Activated T-helper 17 cell treated with anti-CD3 and anti-CD28 coated beads, Interleukin-2, amount 50 U/mL, for 72 hours (primary cell): ENCODE measurements around the gene LARP4B. TPM values are rescaled to one million over a fixed set of nuclear protein-coding genes. Genes with fewer than 3 reads are reported as not detected.
"Not testable (repeated sequence)": the region's sequence is repeated elsewhere in the genome, so short reads cannot be mapped to it uniquely, and the experiment has no call there.

Source experiments
- ATAC-seq: fragments of 150-1000 bp; cut with Tn5 transposase; replicated peaks from 2 replicates; pipeline ENCODE4 v1.10.0; 2021; ENCODE audit warnings: mild to moderate bottlenecking, moderate library complexity
- H3K27ac Mint-ChIP-seq: one replicate; pipeline ENCODE4 v1.8.0; 2022; ENCODE audit warnings: mixed read lengths
- H3K27me3 Mint-ChIP-seq: one replicate; pipeline ENCODE4 v1.8.0; 2022; ENCODE audit warnings: mixed read lengths
- H3K36me3 Mint-ChIP-seq: one replicate; pipeline ENCODE4 v1.8.0; 2022; ENCODE audit warnings: low read depth, mild to moderate bottlenecking, mixed read lengths
- H3K4me1 Mint-ChIP-seq: one replicate; pipeline ENCODE4 v1.8.0; 2022; ENCODE audit warnings: mixed read lengths
- H3K4me3 Mint-ChIP-seq: one replicate; pipeline ENCODE4 v1.8.0; 2022; ENCODE audit warnings: mild to moderate bottlenecking, mixed read lengths
- H3K9me3 Mint-ChIP-seq: one replicate; pipeline ENCODE4 v1.8.0; 2022; ENCODE audit warnings: mixed read lengths
- total RNA-seq, 2 donors: library from RNA; stranded (reverse); gene quantifications; one replicate each; pipeline ENCODE4 v1.2.3, GENCODE V29; 2022

Gene LARP4B
- total RNA-seq, 2 donors from 2014 or later, result 85.5 to 119 TPM

DNA sequence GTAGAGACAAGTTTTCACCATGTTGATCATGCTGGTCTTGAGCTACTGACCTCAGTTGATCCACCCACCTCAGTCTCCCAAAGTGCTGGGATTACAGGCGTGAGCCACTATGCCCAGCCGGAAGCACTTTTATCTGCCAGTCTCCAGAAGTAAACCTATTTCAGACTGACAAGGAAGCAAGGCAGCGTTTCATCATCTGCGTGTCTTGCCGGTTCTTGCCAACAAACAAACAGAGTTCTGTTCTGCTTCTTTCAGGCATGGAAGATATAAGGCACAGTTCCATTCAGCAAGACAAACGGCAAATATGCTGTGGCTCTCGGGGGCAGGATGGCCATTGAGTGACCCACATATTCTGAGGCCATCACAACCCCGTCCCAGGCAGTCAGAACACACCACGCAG lies 15.5 kb upstream of the LARP4B start:
- ATAC-seq, result no peak
- peaks cover 5% of the 10 kb centered on the region for H3K4me1 Mint-ChIP-seq
- peaks cover 3% of the 10 kb centered on the region for H3K27me3 Mint-ChIP-seq
- no peaks in the 10 kb centered on the region for H3K9me3 Mint-ChIP-seq
- no peaks in the 10 kb centered on the region for H3K36me3 Mint-ChIP-seq
- H3K27ac Mint-ChIP-seq, result no peak overlapping the region
- H3K4me3 Mint-ChIP-seq, result no peak overlapping the region

- Mint-ChIP-seq H3K27ac (no peak overlapping the region), H3K4me1 (peaks cover 5% of the 10 kb centered on the region), H3K4me3 (no peak overlapping the region), H3K9me3 (no peaks in the 10 kb centered on the region), H3K27me3 (peaks cover under 1% of the 10 kb centered on the region), H3K36me3 (no peaks in the 10 kb centered on the region)
- ATAC-seq, result no peak
Observed at GRCh38 chr10:945778-946177, 14.3 kb upstream of the LARP4B start.

- no peaks in the 10 kb centered on the region for H3K36me3 Mint-ChIP-seq
- peak; percentile 53 for ATAC-seq
- H3K9me3 Mint-ChIP-seq, result no peaks in the 10 kb centered on the region
- H3K4me1 Mint-ChIP-seq, result peaks cover 5% of the 10 kb centered on the region
- H3K27me3 Mint-ChIP-seq, result no peaks in the 10 kb centered on the region
- peak overlapping the region; percentile 69 for H3K27ac Mint-ChIP-seq
- H3K4me3 Mint-ChIP-seq, result no peak overlapping the region
Observed at GRCh38 chr10:944034-944831, 12.7 kb upstream of the LARP4B start.

GRCh38 chr10:943334-944033 lies 12.0 kb upstream of the LARP4B start:
- Mint-ChIP-seq H3K4me1 (peaks cover 5% of the 10 kb centered on the region), H3K27me3 (no peaks in the 10 kb centered on the region), H3K4me3 (no peak overlapping the region), H3K36me3 (no peaks in the 10 kb centered on the region), H3K27ac (no peak overlapping the region), H3K9me3 (no peaks in the 10 kb centered on the region)
- ATAC-seq, result no peak

DNA sequence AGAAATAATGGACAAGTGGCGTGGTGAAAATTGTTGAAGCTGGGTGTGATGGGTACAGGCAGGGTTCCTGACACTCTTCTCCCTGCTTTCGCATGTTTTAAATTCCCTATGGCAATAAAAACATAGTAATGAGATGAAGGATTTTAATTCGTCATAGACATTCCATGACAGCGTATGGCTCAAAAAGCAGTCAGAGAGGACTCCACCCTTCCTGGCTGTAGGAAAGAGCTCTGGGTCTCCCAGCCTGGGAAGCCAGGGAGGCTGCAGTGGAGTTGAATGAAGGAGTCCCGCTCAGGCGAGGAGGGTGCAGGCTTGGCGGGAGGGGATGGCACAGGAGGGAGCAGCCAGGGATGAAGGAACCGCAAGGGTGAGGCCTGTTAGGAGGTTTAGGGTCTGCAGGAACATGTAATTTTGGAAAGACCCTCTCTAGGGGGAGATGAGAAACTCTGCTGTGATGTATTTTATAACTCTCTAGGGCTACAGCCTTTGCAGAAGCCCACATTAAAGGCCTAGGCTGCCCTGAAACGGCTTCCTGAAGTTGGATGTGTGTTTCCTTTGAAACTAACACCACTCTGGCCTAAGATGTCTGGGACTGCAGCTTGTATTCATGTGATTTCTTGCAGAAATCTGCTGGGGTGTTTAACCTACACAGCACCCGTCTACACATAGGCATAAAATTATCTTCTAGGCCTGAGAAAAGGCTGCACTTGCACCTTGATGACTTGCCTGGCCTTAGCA lies 7.6 kb upstream of the LARP4B start:
- H3K27ac Mint-ChIP-seq, result no peak overlapping the region
- ATAC-seq, result no peak
- no peak overlapping the region for H3K4me3 Mint-ChIP-seq

DNA sequence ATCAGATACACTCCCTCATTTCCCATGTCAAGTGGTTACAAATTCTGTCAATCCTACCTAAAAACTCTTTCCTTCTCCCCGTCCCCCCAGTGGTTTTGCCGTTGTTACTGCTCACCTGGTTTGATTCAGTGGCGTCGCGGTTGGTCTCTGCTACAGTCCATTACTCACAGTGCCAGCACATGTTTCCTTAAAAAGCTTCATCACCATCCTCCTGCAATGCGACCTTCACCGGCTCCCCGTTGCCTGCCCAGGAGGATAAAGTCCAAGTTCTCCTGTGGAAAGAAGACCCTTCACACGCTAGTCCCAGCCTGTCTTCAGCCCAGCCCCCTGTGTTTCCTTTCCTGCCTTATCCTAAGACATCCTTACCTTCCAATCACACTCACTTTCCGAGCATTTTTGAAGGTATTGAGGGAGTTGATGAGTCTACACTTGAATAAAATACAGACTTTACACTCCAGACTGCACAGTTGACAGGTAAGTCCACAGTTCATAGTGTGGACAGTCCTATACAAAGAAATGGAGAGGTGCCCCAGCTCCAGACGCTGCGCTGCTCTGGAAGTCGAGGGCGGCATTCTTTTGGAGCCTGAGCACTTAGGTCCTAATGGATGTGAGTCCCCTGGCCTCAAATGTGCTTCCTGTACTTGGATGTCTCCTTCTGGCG lies 3.4 kb upstream of the LARP4B start:
- Mint-ChIP-seq H3K4me1 (peaks cover 5% of the 10 kb centered on the region), H3K4me3 (no peak overlapping the region), H3K27me3 (no peaks in the 10 kb centered on the region), H3K36me3 (peaks cover 9% of the 10 kb centered on the region), H3K9me3 (no peaks in the 10 kb centered on the region), H3K27ac (no peak overlapping the region)
- no peak for ATAC-seq

More for the DNA sequence above, 7.6 kb upstream of the LARP4B start:
- Mint-ChIP-seq H3K9me3 (no peaks in the 10 kb centered on the region), H3K36me3 (no peaks in the 10 kb centered on the region), H3K27me3 (no peaks in the 10 kb centered on the region), H3K4me1 (no peaks in the 10 kb centered on the region)

GRCh38 chr10:934165-934564 lies 2.7 kb upstream of the LARP4B start:
- H3K27me3 Mint-ChIP-seq, ATAC-seq, H3K4me3 Mint-ChIP-seq, H3K9me3 Mint-ChIP-seq, H3K27ac Mint-ChIP-seq: not testable (repeated sequence)
- Mint-ChIP-seq H3K4me1 (peaks cover 11% of the 10 kb centered on the region), H3K36me3 (peaks cover 16% of the 10 kb centered on the region)

DNA sequence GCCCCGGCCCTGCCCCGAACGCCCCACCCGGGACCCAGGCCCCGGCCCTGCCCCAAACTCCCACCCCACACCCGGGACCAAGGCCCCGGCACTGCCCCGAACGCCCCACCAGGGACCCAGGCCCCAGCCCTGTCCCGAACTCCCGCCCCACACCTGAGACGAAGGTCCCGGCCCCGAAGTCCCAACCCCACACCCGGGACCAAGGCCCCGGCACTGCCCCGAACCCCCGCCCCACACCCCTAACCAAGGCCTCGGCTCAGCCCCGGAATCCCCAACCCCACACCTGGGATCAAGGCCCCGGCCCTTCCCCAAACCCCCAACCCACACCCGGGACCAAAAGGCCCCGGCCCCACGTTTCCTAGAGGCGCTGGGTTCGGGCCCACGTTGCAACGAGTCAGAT lies 1.1 kb upstream of the LARP4B start:
- Mint-ChIP-seq H3K9me3 (no peaks in the 10 kb centered on the region), H3K36me3 (peaks cover 25% of the 10 kb centered on the region), H3K4me3 (peak overlapping the region; percentile 73), H3K4me1 (peaks cover 11% of the 10 kb centered on the region), H3K27me3 (no peaks in the 10 kb centered on the region), H3K27ac (peak overlapping the region; percentile 92)
- no peak for ATAC-seq

DNA sequence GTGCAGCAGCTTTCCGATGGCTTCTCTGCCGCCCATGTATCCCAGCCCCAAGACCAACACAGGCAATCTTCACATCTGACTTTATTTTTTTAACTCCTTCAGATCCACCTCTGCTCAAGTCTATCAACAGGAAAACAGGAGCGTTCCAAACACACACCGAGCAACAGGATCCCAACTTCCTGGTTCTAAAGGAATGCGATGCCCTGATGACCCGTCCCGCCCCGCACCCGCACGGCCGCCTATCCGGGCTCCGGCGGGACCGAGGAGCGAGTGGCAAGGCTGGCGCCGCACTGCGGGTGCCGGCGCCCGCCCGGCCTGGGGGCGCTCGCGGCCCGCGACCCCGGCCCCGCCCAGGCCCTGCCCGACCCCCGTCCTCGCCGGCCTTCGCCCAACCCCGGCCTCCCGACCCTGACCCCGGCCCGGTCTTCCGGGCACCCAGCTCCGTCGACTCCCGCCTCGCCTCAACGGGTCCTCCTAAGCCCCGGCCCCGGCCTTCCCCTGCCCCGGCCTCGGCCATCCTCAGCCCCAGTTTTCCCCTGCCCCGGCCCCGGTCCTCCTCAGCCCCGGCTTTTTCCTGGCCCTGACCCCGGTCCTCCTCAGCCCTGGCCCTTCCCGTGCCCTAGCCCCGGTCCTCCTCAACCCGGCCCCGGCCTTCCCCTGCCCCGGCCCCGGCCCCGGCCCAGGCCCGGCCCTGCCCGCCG lies 730 bp downstream of the LARP4B start:
- Mint-ChIP-seq H3K27ac (peak overlapping the region; percentile 99), H3K4me3 (peak overlapping the region; percentile 99), H3K27me3 (no peaks in the 10 kb centered on the region), H3K4me1 (peaks cover 25% of the 10 kb centered on the region), H3K9me3 (no peaks in the 10 kb centered on the region), H3K36me3 (peaks cover 42% of the 10 kb centered on the region)
- no peak for ATAC-seq

- ATAC-seq, result no peak
- H3K27ac Mint-ChIP-seq, result peak overlapping the region; percentile 99
- peaks cover 47% of the 10 kb centered on the region for H3K36me3 Mint-ChIP-seq
- peak overlapping the region; percentile 99 for H3K4me3 Mint-ChIP-seq
- H3K27me3 Mint-ChIP-seq, result no peaks in the 10 kb centered on the region
- no peaks in the 10 kb centered on the region for H3K9me3 Mint-ChIP-seq
- peaks cover 25% of the 10 kb centered on the region for H3K4me1 Mint-ChIP-seq
Observed at GRCh38 chr10:929960-930624, 1.4 kb downstream of the LARP4B start.

- H3K4me3 Mint-ChIP-seq, result no peak overlapping the region
- peaks cover 32% of the 10 kb centered on the region for H3K4me1 Mint-ChIP-seq
Observed at GRCh38 chr10:927131-927530, 4.4 kb downstream of the LARP4B start.

GRCh38 chr10:926075-926698 lies 5.3 kb downstream of the LARP4B start:
- Mint-ChIP-seq H3K27me3 (no peaks in the 10 kb centered on the region), H3K27ac (no peak overlapping the region), H3K36me3 (peaks cover 79% of the 10 kb centered on the region), H3K4me1 (peaks cover 40% of the 10 kb centered on the region), H3K4me3 (no peak overlapping the region), H3K9me3 (no peaks in the 10 kb centered on the region)
- ATAC-seq, result no peak

More at GRCh38 chr10:927131-927530, 4.4 kb downstream of the LARP4B start:
- Mint-ChIP-seq H3K27me3 (no peaks in the 10 kb centered on the region), H3K27ac (peak overlapping the region; percentile 36), H3K9me3 (no peaks in the 10 kb centered on the region), H3K36me3 (peaks cover 70% of the 10 kb centered on the region)
- no peak for ATAC-seq

DNA sequence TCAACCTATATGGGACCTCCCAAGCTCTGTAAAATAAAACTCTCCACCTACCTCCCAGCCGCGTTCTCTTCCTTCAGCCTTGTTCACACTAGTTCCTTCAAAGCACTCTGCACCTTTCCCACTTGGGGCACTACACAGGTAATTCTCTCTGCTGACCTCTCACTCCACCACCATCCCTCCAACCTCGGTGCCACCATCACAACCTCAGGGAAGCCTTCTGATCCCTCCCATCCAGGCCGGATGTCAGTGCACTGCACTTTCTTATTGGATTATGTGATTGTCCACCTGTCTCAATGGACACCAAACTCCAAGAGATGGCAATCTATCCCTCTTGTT lies 7.0 kb downstream of the LARP4B start:
- H3K4me3 Mint-ChIP-seq, result no peak overlapping the region
- peaks cover 32% of the 10 kb centered on the region for H3K4me1 Mint-ChIP-seq
- peaks cover 71% of the 10 kb centered on the region for H3K36me3 Mint-ChIP-seq
- ATAC-seq, result no peak
- no peaks in the 10 kb centered on the region for H3K27me3 Mint-ChIP-seq
- peak overlapping the region; percentile 33 for H3K27ac Mint-ChIP-seq
- no peaks in the 10 kb centered on the region for H3K9me3 Mint-ChIP-seq
